CD4-positive, alpha-beta T cell treated with Interleukin-10 for 1 hour (primary cell): ENCODE data around the gene PSMD9.
"Not testable (repeated sequence)": the region's sequence is repeated elsewhere in the genome, so short reads cannot be mapped to it uniquely, and the experiment has no call there.

Experiments used
- DNase-seq: peaks from one replicate; pipeline ENCODE4 v3.0.0-alpha.2; 2020

Gene PSMD9

DNA sequence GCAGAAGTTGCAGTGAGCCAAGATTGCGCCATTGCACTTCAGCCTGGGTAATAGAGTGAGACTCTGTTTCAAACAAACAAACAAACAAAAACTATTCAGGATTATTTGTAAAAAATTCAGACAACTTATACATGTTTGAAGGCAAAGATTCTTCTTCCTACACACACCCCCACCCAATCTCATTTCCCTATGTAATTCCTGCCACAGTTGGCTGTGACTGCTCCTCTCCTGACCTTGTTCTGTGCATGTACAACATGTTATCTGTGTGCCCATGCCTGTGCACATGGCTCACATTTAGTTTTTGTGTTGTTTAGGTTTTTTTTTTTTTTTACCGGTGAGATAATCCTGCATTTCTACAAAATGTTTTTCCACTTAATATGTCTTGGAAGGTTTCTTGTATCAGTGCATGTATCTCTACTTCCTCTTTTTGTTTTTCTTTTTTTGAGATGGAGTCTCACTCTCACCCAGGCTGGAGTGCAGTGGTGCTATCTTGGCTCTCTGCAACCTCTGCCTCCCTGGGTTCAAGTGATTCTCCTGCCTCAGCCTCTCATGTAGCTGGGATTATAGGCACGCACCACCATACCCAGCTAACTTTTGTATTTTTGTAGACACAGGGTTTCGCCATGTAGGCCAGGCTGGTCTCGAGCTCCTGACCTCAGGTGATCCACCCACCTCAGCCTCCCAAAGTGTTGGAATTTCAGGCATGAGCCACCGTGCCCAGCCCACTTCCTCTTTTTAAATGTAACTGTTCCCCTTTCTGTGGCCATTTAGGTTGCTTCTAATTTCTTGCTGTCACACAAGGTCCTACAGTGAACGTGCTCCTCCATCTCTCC, 38.5 kb downstream of the PSMD9 start:
- DNase-seq = no peak

- no peak for DNase-seq
These were observed 39.2 kb downstream of the PSMD9 start for GRCh38 chr12:121927813-121928212.

- DNase-seq = not testable (repeated sequence)
These were observed 41.0 kb downstream of the PSMD9 start for GRCh38 chr12:121929545-121929944.

- no peak for DNase-seq
These were observed 42.3 kb downstream of the PSMD9 start for GRCh38 chr12:121930862-121931261.

DNA sequence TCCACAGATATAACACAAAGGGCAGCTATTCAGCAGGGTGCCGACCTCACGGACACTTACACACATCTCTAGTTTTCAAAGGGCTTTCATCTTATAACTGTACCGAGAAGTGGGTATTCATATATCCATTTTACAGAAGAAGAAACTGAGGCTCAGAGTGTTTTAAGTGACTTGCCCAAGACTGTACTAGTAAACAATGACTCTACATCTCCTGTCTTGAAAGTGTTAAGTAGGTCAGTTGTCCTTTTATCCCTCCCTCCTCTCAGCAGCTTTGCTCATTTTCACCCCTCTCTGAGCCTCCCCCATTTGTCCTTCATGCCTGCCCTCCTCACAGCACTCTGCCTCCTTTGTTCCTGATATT, 43.6 kb downstream of the PSMD9 start:
- no peak for DNase-seq

DNA sequence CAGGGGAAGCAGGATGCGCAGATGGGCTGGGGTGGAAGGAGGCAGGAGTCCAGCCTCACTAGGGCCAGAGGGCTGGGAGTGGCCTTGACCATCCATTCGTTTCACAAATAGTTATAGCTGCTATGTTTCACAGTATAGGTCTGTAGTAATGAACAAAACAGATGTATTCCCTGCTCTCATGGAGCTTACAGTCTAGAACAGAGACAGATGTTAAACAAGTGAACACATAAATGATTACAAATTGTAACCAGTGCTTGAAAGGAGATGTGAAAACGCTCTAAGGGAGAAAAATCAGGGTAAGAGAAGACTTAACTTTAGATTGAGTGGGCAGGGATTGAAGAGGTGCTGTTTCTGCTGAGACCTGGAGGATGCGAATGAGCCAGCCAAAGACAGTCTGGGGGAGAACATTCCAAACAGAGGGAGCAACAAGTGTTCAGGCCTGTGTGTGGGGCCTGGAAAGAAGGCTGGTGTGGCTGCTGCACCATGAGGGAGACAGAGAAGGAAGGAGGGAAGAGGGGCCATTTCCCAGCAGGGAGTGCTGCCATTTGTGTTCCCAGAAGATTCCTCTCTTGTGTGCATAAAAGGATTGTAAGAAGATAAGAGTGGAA, 44.4 kb downstream of the PSMD9 start:
- no peak for DNase-seq

GRCh38 chr12:121933522-121934308, 45.1 kb downstream of the PSMD9 start:
- no peak for DNase-seq

DNA sequence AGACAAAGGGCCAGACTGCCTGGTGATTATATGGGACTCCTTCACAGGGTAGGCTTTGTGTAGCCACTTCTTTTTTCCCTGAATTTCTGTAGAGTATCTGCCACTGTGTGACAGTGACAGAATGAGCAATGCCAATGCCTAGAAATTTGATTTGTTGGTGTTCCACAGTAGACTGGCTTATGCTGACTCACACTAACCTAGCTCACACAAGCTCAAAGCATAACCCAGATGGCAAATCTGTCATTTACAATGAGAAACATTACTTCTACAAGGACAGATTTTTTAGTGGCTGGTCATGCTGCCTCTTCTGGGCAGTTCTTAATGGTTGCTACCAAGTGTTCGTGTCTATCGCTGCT, 45.7 kb downstream of the PSMD9 start:
- DNase-seq = no peak

DNA sequence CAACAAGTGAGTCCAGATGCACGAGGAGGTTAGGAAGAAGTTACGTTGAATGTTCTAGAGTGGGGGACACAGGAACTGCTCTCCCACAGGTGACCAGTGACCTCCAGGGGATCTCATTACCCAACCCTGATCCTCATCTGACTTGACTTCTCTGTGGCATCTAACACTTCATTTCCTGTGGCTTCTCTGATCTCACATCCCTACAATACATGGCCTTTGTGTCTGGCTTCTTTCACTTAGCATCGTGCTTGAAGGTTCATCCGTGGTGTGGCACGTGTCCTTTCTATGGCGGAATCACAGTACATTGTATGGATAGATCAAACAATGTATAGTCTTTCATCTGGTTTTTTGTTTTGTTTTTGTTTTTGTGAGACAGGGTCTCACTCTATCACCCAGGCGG, 49.1 kb downstream of the PSMD9 start:
- DNase-seq = no peak

DNA sequence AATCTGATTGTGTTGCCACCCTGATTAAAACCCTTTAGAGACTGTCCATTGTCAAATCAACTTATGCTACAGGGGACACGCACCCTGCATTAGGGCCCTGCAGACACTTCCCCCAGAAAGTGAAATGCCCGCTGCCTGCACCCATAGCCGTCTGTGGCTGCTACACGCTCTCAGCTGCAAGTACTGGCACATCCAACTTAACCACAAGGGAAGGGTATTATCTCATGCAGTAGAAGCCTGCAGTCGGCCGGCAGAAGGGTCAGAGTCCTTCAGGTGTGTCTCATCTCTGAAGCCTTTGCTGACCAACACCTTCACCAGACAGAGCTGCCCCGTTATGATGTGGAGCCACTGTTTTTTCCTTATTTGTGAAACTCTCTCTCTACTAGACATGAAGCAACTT, 50.6 kb downstream of the PSMD9 start:
- DNase-seq = no peak

- DNase-seq = no peak
These were observed 51.6 kb downstream of the PSMD9 start for GRCh38 chr12:121939992-121940766.

DNA sequence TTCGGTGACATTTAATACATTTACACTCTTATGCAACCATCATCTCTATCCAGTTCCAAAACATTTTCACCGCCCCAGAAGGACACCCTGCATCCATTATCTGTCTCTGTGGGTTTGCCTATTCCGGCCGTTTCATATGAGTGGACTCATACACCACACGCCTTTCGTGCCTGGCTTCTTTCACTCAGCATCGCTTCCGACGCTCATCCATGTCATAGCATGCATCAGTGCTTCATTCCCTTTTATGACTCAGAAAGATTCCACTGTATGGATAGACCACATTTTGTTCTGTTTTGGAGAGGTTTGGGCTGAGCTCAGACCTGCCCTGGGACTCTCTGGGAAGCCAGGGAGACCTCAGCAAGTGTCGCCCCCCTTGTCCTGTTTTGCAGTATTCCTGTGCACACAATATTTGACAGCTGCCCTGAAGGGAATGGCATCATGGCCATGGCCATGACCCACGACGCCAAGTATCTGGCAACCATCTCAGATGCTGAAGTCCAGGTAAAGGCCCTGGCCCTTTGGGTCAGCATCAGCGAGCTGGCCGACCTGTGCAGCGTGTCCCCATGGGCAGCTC, 53.6 kb downstream of the PSMD9 start:
- DNase-seq = no peak

DNA sequence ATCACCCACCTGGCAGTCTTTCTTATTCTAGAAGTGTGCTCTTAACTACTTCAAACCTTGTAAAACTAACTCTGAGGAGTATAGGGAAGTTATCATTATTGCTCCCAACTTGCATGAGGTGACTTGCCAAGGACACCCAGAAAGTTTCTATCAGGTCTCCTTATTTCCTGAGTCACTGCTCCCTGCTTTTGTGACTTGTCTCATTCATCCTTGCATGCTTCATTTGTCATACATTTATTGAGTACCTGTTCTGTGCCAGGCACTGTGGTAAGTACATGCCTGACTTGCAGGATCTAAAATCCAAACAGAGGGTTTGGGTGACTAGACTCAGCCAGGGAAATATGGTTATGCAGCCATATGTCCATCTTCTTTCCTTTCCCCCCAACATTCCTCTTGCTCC, 55.3 kb downstream of the PSMD9 start:
- no peak for DNase-seq

- no peak for DNase-seq
These were observed 57.9 kb downstream of the PSMD9 start for GRCh38 chr12:121946313-121947025.

GRCh38 chr12:121947981-121948380, 59.4 kb downstream of the PSMD9 start:
- no peak for DNase-seq

DNA sequence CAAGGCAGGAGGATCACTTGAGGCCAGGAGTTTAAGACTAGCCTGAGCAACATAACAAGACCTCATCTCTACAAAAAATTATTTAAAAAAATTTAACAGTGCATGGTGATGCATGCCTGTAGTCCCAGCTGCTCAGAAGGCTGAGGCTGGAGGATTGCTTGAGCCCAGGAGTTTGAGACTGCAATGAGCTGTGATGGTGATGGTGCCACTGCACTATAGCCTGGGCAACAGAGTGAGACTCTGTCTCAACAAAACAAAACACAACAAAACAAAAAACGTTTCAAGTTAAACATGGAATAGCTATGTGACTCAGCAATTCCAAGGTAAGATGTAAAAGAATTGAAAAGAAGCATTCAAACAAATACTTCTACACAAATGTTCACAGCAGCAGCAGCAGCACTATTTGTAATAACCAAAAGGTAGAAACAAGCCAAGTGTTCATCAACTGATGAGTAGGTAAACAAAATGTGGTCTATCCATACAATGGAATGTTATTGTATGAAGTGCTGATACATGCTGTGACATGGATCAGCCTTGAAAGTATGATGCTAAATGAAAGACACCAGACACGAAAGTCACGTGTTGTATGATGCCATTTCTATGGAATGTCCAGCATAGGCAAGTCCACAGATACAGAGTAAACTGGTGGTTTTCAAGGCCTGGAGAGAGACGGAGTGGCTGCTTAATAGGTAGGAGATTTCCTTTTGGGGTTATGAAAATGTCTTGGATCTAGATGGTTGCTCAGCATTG, 61.2 kb downstream of the PSMD9 start:
- DNase-seq = no peak

DNA sequence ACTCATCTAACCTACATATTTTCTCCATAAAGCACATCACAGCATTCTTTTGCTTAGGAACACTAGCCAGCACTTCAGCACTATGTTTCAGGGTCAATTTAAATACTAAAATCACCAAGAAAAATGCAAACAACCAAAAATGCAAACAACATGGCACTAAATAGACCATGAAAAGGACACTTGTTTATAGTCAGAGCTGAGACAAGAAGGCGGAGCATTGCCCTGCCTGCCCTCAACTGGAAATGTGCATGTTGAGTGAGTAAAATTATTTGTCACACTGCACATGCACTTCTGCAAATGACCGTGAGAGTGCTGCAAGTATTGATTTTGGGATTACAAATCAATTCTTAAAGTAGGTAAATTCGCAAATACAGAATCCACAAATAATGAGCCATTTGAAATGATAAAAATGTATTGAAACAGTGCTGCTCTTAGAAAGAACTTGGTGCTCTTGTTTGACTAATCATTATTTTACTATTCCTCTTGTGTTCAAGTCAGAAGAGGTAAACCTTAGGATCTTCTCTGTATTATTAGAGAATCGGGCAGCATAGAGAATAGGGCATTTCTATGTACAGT, 64.6 kb downstream of the PSMD9 start:
- DNase-seq = no peak

DNA sequence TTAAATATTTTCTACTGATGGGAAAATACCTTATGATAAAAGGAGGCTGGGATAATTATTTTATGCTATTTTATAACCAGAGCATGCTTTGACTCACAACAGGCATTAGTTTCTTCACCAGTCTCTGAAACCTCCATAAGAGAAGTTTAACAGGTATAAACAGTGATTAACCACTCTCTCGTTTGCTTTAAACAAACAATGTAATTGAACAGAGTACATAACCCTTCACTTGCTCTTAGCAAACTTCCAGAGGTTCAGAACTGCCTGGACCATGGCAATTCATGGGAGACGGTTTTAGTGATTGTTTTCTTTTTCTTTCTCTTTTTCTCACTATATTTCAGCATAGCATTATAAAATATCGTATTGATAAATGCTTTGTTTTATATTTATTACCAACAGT, 65.1 kb downstream of the PSMD9 start:
- no peak for DNase-seq

- no peak for DNase-seq
These were observed 67.0 kb downstream of the PSMD9 start for GRCh38 chr12:121955258-121956237.
